HepG2 (cell line): ENCODE data around the gene MAPKAPK3. TPM values are rescaled to one million over a fixed set of nuclear protein-coding genes. Genes with fewer than 3 reads are reported as not detected.
A peak's percentile ranks its signal among the peaks of the same experiment; 100 is the strongest.

ENCODE experiments used
- ARHGAP35 ChIP-seq: sonication (generic); formaldehyde crosslinking; IDR thresholded peaks from 2 replicates; pipeline ENCODE4 v1.9.0; 2022; ENCODE audit warnings: mild to moderate bottlenecking, inconsistent platforms, moderate library complexity, missing genetic modification reagents, borderline replicate concordance
- ESRRA ChIP-seq: sonication (generic); formaldehyde crosslinking; IDR thresholded peaks from 2 replicates; pipeline ENCODE4 v1.5.1; 2020; ENCODE audit warnings: mild to moderate bottlenecking, low read depth, missing genetic modification reagents
- FOXA1 ChIP-seq, 2 experiments: fragments of 450-650 bp in 1 of 2; sonication (generic) in 1 of 2; formaldehyde crosslinking in 1 of 2; IDR thresholded peaks; 2 replicates each; pipeline versions ENCODE4 v1.4.0 to v1.6.1; 2016 to 2020; ENCODE audit warnings: missing genetic modification reagents in 1 of 2
- HDAC6 ChIP-seq: fragments of 200-600 bp; sonication (generic); IDR thresholded peaks from 2 replicates; pipeline ENCODE4 v1.7.0; 2017; ENCODE audit warnings: mild to moderate bottlenecking, antibody characterized with exemption, low read length, low read depth
- NCOA2 ChIP-seq: sonication (generic); formaldehyde crosslinking; IDR thresholded peaks from 2 replicates; pipeline ENCODE4 v1.8.0; 2022; ENCODE audit warnings: inconsistent platforms
- SMAD3 ChIP-seq: sonication (generic); formaldehyde crosslinking; IDR thresholded peaks from 2 replicates; pipeline ENCODE4 v1.4.0; 2020; ENCODE audit warnings: missing genetic modification reagents
- SRSF9 ChIP-seq: fragments of 200-400 bp; formaldehyde crosslinking; IDR thresholded peaks from 2 replicates; pipeline ENCODE4 v1.6.1; 2018; ENCODE audit warnings: borderline replicate concordance, mild to moderate bottlenecking, low read depth, low read length; ENCODE audit not compliant: insufficient read depth, poor library complexity, severe bottlenecking
- SRY ChIP-seq: sonication (generic); formaldehyde crosslinking; IDR thresholded peaks from 2 replicates; pipeline ENCODE4 v1.8.0; 2022; ENCODE audit warnings: mild to moderate bottlenecking, missing genetic modification reagents
- YEATS4 ChIP-seq: sonication (generic); formaldehyde crosslinking; IDR thresholded peaks from 2 replicates; pipeline ENCODE4 v1.4.0; 2020; ENCODE audit warnings: missing genetic modification reagents, borderline replicate concordance
- ZBTB4 ChIP-seq: sonication (generic); formaldehyde crosslinking; IDR thresholded peaks from 2 replicates; pipeline ENCODE4 v1.4.0; 2020; ENCODE audit warnings: missing genetic modification reagents, mild to moderate bottlenecking, borderline replicate concordance
- ZBTB46 ChIP-seq: sonication (generic); formaldehyde crosslinking; IDR thresholded peaks from 2 replicates; pipeline ENCODE4 v1.4.0; 2020; ENCODE audit warnings: mild to moderate bottlenecking, missing genetic modification reagents, borderline replicate concordance
- ZFP90 ChIP-seq: sonication (generic); formaldehyde crosslinking; IDR thresholded peaks from 2 replicates; pipeline ENCODE4 v1.8.0; 2022; ENCODE audit warnings: missing genetic modification reagents, mild to moderate bottlenecking, inconsistent platforms, borderline replicate concordance
- ZNF280B ChIP-seq: sonication (generic); formaldehyde crosslinking; IDR thresholded peaks from 2 replicates; pipeline ENCODE4 v1.5.0; 2020; ENCODE audit warnings: missing genetic modification reagents, mild to moderate bottlenecking, borderline replicate concordance
- ZNF781 ChIP-seq: sonication (generic); formaldehyde crosslinking; IDR thresholded peaks from 2 replicates; pipeline ENCODE4 v1.5.1; 2020; ENCODE audit warnings: borderline replicate concordance, mild to moderate bottlenecking, missing genetic modification reagents; ENCODE audit errors: not compliant biosample characterization
- polyA plus RNA-seq, 8 experiments: library from polyadenylated mRNA; depleted of rRNA in 3 of 8; stranded (reverse) in 7 of 8; unstranded in 1 of 8; fragments of >200 nt; fragmentation: Illumina TruSeq in 4 of 8; extraction: Trizol in 4 of 8; gene quantifications; 2 replicates each; pipeline versions ENCODE4 v1.2.1 to v1.2.3, GENCODE V29; 2011 to 2016; ENCODE audit warnings: low read depth in 4 of 8, missing spikeins in 1 of 8, mixed read lengths in 1 of 8; ENCODE audit not compliant: insufficient read depth in 1 of 8
- total RNA-seq, 5 experiments: library from RNA; depleted of rRNA; stranded (reverse); fragments of >200 nt; fragmentation: Illumina TruSeq; extraction: Trizol; gene quantifications; 2 replicates each; pipeline ENCODE4 v1.2.3, GENCODE V29; 2016; ENCODE audit warnings: low read depth in 1 of 5
- TF ChIP-seq, protein P1 (sequence below): IDR thresholded peaks from 2 replicates; pipeline ENCODE4 v1.6.1; 2016; ENCODE audit warnings: mild to moderate bottlenecking

Gene MAPKAPK3
- total and polyA plus RNA-seq, 2 of the 13 experiments (the other 11 are each of a cell fraction or from before 2014, with no cell fraction given) = 39.9 to 41.2 TPM

DNA sequence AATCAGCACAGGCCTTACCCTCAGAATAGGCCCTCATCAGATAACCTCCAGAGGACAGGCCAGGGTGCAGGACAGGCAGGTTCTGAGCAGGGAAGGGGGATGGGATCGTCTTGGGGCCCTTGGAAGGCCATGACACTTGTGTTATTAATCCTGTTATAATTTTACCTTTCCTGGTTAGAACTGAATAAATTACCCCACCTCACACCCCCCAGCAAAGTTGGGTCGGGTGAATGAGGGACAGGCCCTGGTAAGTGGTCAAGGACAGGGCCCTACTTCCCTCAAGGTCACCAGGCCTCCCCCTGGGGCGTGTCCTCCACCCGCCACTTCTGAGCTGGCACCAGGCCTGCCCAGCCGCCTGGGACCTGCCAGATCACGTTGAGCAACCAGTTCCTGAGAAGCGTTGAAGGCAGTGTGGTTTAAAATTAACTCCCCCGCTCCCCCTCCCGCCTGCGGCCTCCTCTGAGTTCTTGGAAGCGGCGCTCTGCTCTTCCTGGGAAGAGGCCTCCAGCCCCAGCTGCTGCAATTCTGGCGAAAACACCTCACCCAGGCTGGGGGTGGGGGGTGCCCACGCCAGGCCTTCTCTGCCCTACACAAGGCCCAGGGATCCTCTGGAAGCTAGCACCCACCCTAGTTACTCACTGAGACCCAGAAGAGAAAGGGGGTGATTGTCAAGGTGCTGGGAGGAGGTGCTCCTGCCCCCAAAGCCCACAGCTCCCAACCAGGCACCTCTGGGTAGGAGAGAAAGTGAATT is 15.9 kb upstream of the MAPKAPK3 start (continued):
- TF ChIP-seq ZNF280B (CRISPR knock-in tag) (0 out of 2 replicates have a peak, but pooled peaks have one; percentile 9), FOXA1 (IDR thresholded peaks at IDR 0.05) (no peak), FOXA1 (CRISPR knock-in tag; IDR thresholded peaks at IDR 0.05) (peak; percentile 21; the same call in 1 of the 2 replicates), NCOA2 (peak; percentile 90), ZNF781 (CRISPR knock-in tag) (peak; percentile 13), ARHGAP35 (CRISPR knock-in tag) (no peak), SRSF9 (no peak), ZBTB46 (CRISPR knock-in tag) (no peak), ESRRA (CRISPR knock-in tag) (peak; percentile 97), HDAC6 (no peak), ZBTB4 (CRISPR knock-in tag) (0 out of 2 replicates have a peak, but pooled peaks have one; percentile 19), ZFP90 (peak; percentile 21; the same call in 1 of the 2 replicates), SMAD3 (peak; percentile 92), SRY (CRISPR knock-in tag) (0 out of 2 replicates have a peak, but pooled peaks have one; percentile 46), YEATS4 (no peak; the same call in 1 of the 2 replicates)
- TF ChIP-seq, protein P1, sequence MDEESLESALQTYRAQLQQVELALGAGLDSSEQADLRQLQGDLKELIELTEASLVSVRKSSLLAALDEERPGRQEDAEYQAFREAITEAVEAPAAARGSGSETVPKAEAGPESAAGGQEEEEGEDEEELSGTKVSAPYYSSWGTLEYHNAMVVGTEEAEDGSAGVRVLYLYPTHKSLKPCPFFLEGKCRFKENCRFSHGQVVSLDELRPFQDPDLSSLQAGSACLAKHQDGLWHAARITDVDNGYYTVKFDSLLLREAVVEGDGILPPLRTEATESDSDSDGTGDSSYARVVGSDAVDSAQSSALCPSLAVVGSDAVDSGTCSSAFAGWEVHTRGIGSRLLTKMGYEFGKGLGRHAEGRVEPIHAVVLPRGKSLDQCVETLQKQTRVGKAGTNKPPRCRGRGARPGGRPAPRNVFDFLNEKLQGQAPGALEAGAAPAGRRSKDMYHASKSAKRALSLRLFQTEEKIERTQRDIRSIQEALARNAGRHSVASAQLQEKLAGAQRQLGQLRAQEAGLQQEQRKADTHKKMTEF (CRISPR knock-in tag) = peak; percentile 81
